IPS-NIHi7 (cell line): ENCODE measurements around the gene TCF25.

Experiments used
- DNase-seq: peaks from one replicate; pipeline ENCODE4 v3.0.0; 2012; ENCODE audit warnings: mixed read lengths; ENCODE audit errors: extremely low spot score

Gene TCF25

DNA sequence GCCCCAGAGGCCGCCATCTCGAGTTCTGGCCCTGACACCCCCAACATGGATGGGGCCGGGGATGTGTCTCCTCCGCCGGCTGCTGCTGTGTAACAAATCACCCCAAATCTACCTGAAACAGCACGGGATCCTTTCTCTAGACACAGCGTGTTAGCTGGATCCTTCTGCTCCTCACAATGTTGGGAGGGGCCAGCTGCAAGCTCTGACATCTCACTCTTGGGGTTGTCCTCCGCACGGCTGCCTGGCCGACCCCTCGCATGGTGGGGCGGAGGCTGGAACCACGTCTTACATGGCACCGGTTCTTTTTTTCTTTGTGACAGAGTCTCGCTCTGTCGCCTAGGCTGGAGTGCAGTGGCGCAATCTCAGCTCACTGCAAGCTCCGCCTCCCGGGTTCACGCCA is 63.6 kb downstream of the TCF25 start:
- DNase-seq, result no peak

DNA sequence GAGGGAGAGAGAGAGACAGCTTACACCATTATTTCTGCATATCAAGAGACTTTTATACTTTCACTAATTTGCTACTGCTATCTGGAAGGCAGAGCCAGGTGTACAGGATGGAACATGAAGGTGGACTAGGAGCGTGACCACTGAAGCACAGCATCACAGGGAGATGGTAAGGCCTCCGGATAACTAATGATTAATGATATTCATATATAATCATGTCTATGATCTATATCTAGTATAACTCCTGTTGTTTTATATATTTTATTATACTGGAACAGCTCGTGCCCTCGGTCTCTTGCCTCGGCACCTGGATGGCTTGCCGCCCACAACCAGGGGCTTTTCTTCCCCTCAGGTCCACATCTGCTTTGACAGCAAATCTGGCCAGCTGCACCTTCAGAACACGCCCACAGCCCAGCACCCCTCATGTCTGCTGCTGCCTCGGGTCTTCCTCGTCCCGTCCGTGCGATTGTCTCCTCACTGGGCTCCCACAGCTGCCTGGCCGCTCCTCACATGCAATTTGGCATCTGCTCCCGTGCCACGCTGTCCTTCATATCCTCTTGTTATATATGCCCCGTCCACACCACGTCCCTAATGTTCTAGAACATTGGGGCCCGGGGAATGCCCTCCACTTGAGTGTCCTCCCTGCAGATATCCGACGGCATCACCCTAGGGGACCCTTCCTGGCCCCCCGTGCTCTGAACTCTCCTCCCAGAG is 64.9 kb downstream of the TCF25 start:
- no peak for DNase-seq

DNA sequence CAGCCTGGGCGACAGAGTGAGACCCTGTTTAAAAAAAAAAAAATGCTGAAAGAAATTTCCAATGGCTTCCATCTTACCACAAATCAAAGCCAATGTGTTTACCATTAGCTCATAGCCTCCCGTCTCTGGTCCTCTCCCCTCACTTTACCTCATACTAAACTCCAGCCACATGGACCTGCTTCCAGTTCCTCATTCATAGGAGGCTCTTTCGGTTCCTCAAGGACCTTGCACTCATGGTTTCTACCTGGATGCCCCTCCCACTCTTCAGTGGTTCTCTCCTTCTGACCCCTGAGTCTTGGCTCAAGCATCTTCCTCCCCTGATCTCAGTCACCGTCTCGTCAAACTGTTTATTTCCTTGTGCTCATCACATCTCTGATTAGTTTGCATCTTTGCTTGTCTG is 71.4 kb downstream of the TCF25 start:
- DNase-seq, result no peak

DNA sequence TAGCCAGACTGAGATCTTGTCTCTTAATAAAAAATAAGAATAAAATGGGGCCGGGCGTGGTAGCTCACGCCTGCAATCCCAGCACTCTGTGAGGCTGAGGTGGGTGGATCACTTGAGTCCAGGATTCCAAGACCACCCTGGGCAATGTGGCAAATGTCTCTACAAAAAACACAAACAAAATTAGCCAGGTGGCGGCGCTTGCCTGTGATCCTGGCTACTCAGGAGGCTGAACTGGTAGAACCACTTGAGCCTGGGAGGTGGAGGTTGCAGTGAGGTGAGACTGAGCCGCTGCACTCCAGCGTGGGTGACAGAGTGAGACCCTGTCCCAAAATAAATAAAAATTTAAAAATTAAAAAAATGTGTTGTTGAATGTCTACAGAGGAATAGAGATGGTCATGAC is 72.3 kb downstream of the TCF25 start:
- no peak for DNase-seq

DNA sequence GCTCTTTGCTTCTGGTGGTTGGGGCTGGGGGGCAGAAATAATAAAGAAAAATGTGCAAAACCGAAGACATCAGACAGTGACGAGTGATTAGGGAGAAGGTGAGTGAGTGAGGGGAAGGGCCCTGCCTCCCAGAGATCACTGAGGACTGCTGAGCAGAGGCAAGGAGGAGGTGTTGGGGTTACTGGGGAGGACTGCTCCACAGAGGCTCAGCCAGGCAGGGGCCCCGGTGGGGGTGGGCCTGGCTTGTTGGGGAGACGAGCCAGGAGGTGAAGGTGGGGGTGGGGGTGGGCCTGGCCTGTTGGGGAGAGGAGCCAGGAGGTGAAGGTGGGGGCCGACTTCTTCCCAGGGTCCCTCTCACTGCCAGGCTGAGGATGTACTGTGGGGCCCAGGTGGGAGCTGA is 73.1 kb downstream of the TCF25 start:
- DNase-seq, result no peak

DNA sequence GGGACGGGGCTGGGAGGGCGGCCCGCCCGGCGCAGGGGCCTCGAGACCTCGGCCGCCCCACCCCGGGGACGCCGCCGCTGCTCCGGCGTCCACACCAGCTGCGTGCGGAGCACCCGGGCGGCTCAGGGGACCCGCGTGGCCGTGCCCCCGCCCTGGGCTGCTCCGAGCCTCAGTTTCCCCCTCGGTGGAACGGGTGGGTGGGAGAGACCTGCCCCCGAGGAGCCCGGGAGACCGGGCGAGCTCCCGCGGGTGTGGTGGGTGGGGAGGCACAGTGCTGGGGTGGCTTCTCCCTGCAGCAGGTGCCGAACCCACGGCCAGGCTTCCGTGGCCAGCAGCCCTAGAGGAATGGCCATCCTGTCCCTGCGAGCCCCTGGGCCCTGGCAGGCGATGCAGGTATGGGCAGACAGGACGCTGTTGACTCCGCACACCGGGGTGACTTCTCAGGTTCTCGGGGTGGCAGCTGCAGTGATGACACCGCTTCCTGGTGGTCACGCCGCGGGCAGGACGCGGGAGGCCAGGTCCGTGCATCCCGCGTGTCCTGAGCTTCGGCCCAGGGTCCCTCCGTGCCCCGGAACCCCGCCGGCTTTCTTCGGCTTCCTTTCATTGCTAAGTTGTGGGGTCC is 75.8 kb downstream of the TCF25 start:
- no peak for DNase-seq

DNA sequence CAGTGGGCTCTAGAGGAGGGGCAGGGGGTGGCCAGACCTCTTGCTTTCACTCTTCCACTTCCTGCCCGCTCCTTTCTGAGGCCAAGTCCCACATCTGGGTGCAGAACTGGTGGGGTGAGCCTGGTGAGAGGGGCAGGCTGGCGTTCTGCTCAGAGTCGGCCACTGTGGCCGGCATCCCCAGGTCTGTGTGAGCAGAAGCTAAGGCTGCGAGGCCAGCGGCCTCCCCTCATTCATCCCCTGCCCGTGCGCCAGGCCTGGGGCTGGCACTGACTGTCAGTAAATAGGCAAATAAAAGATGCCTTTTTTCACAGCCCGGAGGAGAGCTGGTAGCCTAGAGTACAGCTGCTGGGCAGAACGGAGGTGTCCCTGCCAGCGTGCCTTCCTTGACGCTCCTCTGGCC is 76.4 kb downstream of the TCF25 start:
- no peak for DNase-seq

DNA sequence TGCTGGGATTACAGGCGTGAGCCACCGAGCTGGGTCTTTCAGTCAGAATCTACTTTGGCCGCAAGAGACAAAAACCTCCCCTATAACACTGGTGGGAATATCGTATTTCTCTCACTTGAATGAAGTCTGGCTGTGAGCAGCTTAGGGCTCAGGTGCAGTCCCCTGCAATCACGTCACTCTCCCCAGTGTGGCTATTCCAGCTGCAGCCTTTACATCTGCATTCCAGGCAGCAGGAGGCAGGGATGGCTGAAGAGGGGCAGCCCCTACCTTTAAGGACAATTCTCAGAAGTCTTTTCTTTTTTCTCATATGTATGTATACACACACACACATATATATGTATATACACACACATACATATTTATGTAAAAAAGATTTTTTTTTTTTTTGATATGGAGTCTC is 78.1 kb downstream of the TCF25 start:
- no peak for DNase-seq

DNA sequence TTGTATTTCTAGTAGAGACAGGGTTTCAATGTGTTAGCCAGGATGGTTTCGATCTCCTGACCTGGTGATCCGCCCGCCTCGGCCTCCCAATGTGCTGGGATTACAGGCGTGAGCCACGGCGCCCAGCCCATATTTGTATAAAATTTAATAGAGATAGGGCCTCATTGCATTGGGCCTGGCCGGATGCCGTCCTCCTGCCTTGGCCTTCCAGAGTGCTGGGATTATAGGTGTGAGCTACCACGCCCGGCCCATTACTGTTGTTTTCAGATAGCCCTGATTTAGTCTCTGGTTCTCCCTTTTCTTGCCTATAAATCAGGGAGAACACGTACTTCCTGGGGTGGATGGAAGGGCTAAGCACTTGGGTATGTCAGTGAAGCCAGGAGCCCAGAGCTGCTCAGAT is 78.7 kb downstream of the TCF25 start:
- DNase-seq, result no peak

DNA sequence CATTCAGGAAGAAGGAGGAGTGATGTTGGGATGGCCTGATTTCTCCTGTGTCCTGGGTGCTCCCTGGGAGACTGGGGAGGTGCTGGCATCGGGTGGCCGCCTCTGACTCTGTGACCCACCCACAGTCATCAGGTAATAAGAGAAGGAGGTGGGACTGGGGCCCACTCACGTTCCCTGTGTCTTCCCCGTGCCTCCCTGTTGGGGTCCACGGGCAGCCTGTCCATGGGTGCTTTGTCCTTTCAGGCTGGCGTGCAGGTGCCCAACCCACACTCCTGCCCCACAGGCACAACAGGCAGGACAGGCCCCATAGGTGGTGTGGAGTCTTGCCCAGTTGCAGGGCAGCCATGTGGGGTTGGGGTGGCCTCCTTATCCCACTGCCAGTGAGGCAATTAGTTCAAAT is 79.2 kb downstream of the TCF25 start:
- DNase-seq, result no peak

DNA sequence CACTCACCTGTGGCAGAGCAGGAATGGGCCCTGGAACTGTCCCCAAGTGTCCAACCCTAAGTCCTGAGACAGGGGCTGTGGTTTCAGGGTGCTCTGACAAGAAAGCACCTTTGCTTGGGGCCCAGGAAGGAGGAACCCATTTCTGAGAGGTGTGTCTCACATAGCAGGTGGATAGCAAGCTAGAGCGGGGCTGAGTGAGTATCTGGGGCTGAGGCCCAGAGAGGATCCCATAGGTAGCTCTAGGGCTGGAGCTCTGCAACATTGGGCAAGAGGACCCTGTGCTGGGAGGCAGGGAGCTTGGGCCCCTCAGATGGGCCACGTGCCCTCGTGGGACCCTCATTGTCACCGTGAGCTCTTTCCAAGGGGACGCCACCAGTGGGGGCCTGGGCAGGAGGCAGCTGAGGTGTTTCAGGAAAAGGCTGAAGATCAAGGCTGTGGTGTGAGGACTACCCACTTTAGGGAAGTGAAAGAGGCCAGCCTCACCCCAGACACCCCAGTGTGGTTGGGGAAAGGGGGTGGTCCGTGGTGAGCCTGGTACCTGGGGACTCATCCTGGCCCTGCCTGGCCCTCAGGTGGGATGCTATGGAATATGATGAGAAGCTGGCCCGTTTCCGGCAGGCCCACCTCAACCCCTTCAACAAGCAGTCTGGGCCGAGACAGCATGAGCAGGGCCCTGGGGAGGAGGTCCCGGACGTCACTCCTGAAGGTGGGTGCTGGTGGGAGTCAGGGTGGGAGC is 80.4 kb downstream of the TCF25 start:
- DNase-seq, result no peak

- no peak for DNase-seq
These were observed 81.1 kb downstream of the TCF25 start for GRCh38 chr16:89954462-89954861.

- no peak for DNase-seq
These were observed 81.8 kb downstream of the TCF25 start for GRCh38 chr16:89955001-89955685.

DNA sequence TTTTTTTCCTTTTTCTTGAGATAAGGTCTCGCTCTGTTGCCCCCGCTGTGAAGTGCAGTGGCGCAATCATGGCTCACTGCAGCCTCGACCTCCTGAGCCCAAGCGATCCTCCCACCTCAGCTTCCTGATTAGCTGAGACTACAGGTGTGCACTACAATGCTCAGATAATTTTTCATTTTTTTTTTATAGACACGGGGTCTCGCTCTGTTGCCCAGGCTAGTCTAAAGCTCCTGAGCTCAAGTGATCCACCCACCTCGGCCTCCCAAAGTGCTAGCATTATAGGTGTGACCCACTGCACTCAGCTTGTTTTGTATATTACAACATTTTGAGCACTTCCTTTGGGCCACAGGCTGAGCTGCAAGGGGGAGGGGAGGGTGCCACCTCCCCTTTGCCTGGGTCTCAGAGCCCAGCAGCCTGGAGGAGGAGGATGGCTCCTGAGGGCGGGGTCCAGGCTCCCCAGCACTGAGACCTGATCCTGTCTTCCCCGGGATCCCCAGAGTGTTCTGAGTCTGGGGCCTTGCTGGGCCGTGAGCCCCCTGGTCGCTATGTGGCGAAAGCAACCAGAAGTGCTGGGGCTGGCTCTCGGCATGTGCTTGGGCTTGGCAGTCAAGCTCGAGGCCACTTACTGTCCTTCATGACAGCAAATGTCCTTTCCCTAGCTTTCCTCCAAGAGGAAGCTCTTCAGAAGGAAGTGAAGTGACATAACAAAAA is 83.3 kb downstream of the TCF25 start:
- no peak for DNase-seq

GRCh38 chr16:89957216-89957785 is 83.9 kb downstream of the TCF25 start:
- DNase-seq, result no peak

DNA sequence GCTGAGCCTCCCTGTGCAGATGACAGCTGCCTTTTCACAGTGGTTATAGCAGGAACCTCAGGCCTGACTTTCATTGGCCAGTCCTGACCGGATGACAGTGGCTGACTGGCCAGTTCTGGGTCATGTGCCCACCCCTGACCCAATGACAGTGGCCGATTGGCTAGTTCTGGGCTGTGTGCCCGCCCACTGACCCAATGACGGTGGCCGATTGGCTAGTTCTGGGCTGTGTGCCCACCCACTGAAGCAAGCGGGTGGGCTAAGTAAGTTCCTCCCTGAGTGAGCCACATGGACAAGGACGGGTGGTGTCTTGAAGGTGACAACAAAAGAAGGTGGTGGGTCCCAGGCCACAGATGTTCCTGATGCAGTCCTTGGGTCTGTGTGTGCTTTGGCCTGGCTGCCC is 84.7 kb downstream of the TCF25 start:
- DNase-seq, result peak; percentile 84

DNA sequence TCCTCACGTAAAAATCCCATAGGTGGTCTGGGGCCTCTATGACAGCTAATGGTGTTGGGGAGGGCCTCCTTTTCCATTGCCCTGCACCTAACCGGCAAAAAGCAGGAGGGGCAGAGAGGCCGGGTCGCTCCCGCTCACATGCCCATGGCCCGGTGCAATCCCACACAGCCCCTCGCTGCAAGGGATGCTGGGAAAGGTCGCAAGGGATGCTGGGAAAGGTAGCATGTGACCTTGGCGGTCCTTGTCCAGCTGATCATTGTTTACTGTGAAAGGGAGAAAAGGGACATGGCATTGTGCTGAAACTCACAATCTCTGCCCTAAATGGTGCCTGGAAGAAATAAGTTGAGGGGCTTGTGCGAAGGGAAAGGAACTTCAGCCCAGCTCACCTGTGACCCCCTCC is 85.2 kb downstream of the TCF25 start:
- no peak for DNase-seq

- no peak for DNase-seq
These were observed 87.6 kb downstream of the TCF25 start for GRCh38 chr16:89960966-89961365.
